MM.1S (cell line): Measurements from ENCODE around the gene ACKR1.

Source experiments
- EZH2phosphoT487 ChIP-seq: fragments of 300-600 bp; sonication (generic); IDR thresholded peaks from 2 replicates; pipeline ENCODE4 v1.6.1; 2018; ENCODE audit warnings: antibody characterized with exemption, low read length
- TF ChIP-seq, protein P1 (sequence below): fragments of 300-600 bp; sonication (generic); IDR thresholded peaks from 2 replicates; pipeline ENCODE4 v1.5.1; 2016; ENCODE audit warnings: antibody characterized with exemption, low read length, mixed read lengths

DNA sequence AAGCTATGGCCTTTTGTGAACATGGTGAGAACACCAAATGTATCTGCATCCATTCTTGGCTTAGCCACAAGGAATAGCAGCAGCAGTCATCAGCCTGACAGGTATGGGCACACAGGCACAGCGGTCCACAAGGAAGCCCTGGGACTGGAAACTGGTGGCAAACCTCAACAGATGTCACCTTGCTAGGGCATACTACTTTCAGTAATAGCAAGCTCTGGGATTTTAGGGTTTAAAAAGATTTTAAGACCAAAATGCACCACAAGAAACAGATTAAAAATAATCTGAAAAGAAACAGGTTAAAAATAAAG lies 43.0 kb upstream of the ACKR1 start:
- TF ChIP-seq, protein P1, sequence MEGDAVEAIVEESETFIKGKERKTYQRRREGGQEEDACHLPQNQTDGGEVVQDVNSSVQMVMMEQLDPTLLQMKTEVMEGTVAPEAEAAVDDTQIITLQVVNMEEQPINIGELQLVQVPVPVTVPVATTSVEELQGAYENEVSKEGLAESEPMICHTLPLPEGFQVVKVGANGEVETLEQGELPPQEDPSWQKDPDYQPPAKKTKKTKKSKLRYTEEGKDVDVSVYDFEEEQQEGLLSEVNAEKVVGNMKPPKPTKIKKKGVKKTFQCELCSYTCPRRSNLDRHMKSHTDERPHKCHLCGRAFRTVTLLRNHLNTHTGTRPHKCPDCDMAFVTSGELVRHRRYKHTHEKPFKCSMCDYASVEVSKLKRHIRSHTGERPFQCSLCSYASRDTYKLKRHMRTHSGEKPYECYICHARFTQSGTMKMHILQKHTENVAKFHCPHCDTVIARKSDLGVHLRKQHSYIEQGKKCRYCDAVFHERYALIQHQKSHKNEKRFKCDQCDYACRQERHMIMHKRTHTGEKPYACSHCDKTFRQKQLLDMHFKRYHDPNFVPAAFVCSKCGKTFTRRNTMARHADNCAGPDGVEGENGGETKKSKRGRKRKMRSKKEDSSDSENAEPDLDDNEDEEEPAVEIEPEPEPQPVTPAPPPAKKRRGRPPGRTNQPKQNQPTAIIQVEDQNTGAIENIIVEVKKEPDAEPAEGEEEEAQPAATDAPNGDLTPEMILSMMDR = no peak
- no peak for TF ChIP-seq EZH2phosphoT487
